HepG2 (cell line): Measurements from ENCODE around the gene ESPNL. TPM values are rescaled to one million over a fixed set of nuclear protein-coding genes. Genes with fewer than 3 reads are reported as not detected.

Experiments used
- ARID4A ChIP-seq: sonication (generic); formaldehyde crosslinking; IDR thresholded peaks from 2 replicates; pipeline ENCODE4 v1.5.0; 2020; ENCODE audit warnings: mild to moderate bottlenecking, missing genetic modification reagents, borderline replicate concordance
- ARID5B ChIP-seq: IDR thresholded peaks from 2 replicates; pipeline ENCODE4 v1.4.0; 2020; ENCODE audit warnings: mild to moderate bottlenecking, missing genetic modification reagents
- ATF1 ChIP-seq: IDR thresholded peaks from 2 replicates; pipeline ENCODE4 v1.6.1; 2016; ENCODE audit warnings: mild to moderate bottlenecking, control low read depth
- GABPB1 ChIP-seq: IDR thresholded peaks from 2 replicates; pipeline ENCODE4 v1.6.1; 2016; ENCODE audit warnings: mild to moderate bottlenecking, missing genetic modification reagents, moderate library complexity, missing compliant biosample characterization
- HHEX ChIP-seq: IDR thresholded peaks from 2 replicates; pipeline ENCODE4 v1.6.1; 2016; ENCODE audit warnings: control low read depth
- NFATC3 ChIP-seq: sonication (generic); formaldehyde crosslinking; IDR thresholded peaks from 2 replicates; pipeline ENCODE4 v1.5.1; 2020; ENCODE audit warnings: mild to moderate bottlenecking, missing genetic modification reagents
- NRL ChIP-seq: sonication (generic); formaldehyde crosslinking; IDR thresholded peaks from 2 replicates; pipeline ENCODE4 v1.5.0; 2020; ENCODE audit warnings: missing genetic modification reagents, mild to moderate bottlenecking, moderate library complexity, borderline replicate concordance
- SRSF1 ChIP-seq: fragments of 200-400 bp; formaldehyde crosslinking; optimal IDR thresholded peaks from 2 replicates; pipeline ENCODE3; 2017; ENCODE audit warnings: mild to moderate bottlenecking, low read depth, low read length, moderate library complexity
- YEATS2 ChIP-seq: sonication (generic); formaldehyde crosslinking; IDR thresholded peaks from 2 replicates; pipeline ENCODE4 v1.4.0; 2020; ENCODE audit warnings: missing genetic modification reagents, borderline replicate concordance
- ZBTB46 ChIP-seq: sonication (generic); formaldehyde crosslinking; IDR thresholded peaks from 2 replicates; pipeline ENCODE4 v1.4.0; 2020; ENCODE audit warnings: mild to moderate bottlenecking, missing genetic modification reagents, borderline replicate concordance
- ZMYM2 ChIP-seq: sonication (generic); formaldehyde crosslinking; IDR thresholded peaks from 2 replicates; pipeline ENCODE4 v1.8.0; 2022; ENCODE audit warnings: mild to moderate bottlenecking, missing genetic modification reagents
- ZNF260 ChIP-seq: sonication (generic); formaldehyde crosslinking; IDR thresholded peaks from 2 replicates; pipeline ENCODE4 v1.4.0; 2020; ENCODE audit warnings: missing genetic modification reagents, low read depth, mild to moderate bottlenecking, borderline replicate concordance
- ZNF264 ChIP-seq: sonication (generic); formaldehyde crosslinking; IDR thresholded peaks from 2 replicates; pipeline ENCODE4 v1.4.0; 2020; ENCODE audit warnings: missing genetic modification reagents
- ZNF296 ChIP-seq: sonication (generic); formaldehyde crosslinking; conservative IDR thresholded peaks from 2 replicates; pipeline ENCODE4 v1.5.0; 2020; ENCODE audit warnings: mild to moderate bottlenecking, missing genetic modification reagents
- polyA plus RNA-seq, 8 experiments: library from polyadenylated mRNA; depleted of rRNA in 3 of 8; stranded (reverse) in 7 of 8; unstranded in 1 of 8; fragments of >200 nt; fragmentation: Illumina TruSeq in 4 of 8; extraction: Trizol in 4 of 8; gene quantifications; 2 replicates each; pipeline versions ENCODE4 v1.2.1 to v1.2.3, GENCODE V29; 2011 to 2016; ENCODE audit warnings: low read depth in 4 of 8, missing spikeins in 1 of 8, mixed read lengths in 1 of 8; ENCODE audit not compliant: insufficient read depth in 1 of 8
- total RNA-seq, 5 experiments: library from RNA; depleted of rRNA; stranded (reverse); fragments of >200 nt; fragmentation: Illumina TruSeq; extraction: Trizol; gene quantifications; 2 replicates each; pipeline ENCODE4 v1.2.3, GENCODE V29; 2016; ENCODE audit warnings: low read depth in 1 of 5
- TF ChIP-seq, protein P1 (sequence below): sonication (generic); formaldehyde crosslinking; conservative IDR thresholded peaks from 2 replicates; pipeline ENCODE4 v1.5.0; 2020; ENCODE audit warnings: missing genetic modification reagents
- TF ChIP-seq, protein P2 (sequence below): sonication (generic); formaldehyde crosslinking; IDR thresholded peaks from 2 replicates; pipeline ENCODE4 v1.5.0; 2020; ENCODE audit warnings: mild to moderate bottlenecking, missing genetic modification reagents

ESPNL gene
- total and polyA plus RNA-seq, 2 of the 13 experiments (the other 11 are each of a cell fraction or from before 2014, with no cell fraction given) = 0.45 to 0.80 TPM

GRCh38 chr2:238079874-238080327, 20.2 kb upstream of the ESPNL start (continued):
- TF ChIP-seq ARID5B (CRISPR knock-in tag) = peak; percentile 99
- no peak for TF ChIP-seq ZNF296 (CRISPR knock-in tag)
- TF ChIP-seq, protein P1, sequence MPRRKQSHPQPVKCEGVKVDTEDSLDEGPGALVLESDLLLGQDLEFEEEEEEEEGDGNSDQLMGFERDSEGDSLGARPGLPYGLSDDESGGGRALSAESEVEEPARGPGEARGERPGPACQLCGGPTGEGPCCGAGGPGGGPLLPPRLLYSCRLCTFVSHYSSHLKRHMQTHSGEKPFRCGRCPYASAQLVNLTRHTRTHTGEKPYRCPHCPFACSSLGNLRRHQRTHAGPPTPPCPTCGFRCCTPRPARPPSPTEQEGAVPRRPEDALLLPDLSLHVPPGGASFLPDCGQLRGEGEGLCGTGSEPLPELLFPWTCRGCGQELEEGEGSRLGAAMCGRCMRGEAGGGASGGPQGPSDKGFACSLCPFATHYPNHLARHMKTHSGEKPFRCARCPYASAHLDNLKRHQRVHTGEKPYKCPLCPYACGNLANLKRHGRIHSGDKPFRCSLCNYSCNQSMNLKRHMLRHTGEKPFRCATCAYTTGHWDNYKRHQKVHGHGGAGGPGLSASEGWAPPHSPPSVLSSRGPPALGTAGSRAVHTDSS = no peak
- TF ChIP-seq ARID4A (CRISPR knock-in tag) = no peak; the same call in 1 of the 2 replicates
- no peak for TF ChIP-seq NRL (CRISPR knock-in tag)
- TF ChIP-seq ATF1 (CRISPR knock-in tag) = no peak; the same call in 1 of the 2 replicates
- TF ChIP-seq HHEX = peak; percentile 86
- peak; percentile 31; the same call in 1 of the 2 replicates for TF ChIP-seq GABPB1 (CRISPR knock-in tag)
- peak; percentile 94 for TF ChIP-seq ZMYM2 (CRISPR knock-in tag)
- TF ChIP-seq ZNF260 (CRISPR knock-in tag) = no peak
- TF ChIP-seq ZBTB46 (CRISPR knock-in tag) = no peak
- TF ChIP-seq SRSF1 = no peak
- TF ChIP-seq NFATC3 = no peak
- TF ChIP-seq, protein P2, sequence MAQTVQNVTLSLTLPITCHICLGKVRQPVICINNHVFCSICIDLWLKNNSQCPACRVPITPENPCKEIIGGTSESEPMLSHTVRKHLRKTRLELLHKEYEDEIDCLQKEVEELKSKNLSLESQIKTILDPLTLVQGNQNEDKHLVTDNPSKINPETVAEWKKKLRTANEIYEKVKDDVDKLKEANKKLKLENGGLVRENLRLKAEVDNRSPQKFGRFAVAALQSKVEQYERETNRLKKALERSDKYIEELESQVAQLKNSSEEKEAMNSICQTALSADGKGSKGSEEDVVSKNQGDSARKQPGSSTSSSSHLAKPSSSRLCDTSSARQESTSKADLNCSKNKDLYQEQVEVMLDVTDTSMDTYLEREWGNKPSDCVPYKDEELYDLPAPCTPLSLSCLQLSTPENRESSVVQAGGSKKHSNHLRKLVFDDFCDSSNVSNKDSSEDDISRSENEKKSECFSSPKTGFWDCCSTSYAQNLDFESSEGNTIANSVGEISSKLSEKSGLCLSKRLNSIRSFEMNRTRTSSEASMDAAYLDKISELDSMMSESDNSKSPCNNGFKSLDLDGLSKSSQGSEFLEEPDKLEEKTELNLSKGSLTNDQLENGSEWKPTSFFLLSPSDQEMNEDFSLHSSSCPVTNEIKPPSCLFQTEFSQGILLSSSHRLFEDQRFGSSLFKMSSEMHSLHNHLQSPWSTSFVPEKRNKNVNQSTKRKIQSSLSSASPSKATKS (CRISPR knock-in tag) = no peak
- 0 out of 2 replicates have a peak, but pooled peaks have one; percentile 25 for TF ChIP-seq ZNF264 (CRISPR knock-in tag)
- peak; percentile 77; the same call in 1 of the 2 replicates for TF ChIP-seq YEATS2 (CRISPR knock-in tag)
